Activated B cell treated with CpG ODN at 0.5 μM for 24 hours (primary cell): ENCODE results near the gene ALPK1. TPM values are rescaled to one million over a fixed set of nuclear protein-coding genes. Genes with fewer than 3 reads are reported as not detected.

Source experiments
- ATAC-seq: fragments of 200-7000 bp; cut with Tn5 transposase; one replicate; pipeline ENCODE4 v1.10.0; 2021; ENCODE audit warnings: low read depth, mild to moderate bottlenecking, moderate library complexity
- CTCF ChIA-PET: fragments of 350-600 bp; sonication (Branson Sonifier 250); formaldehyde crosslinking; loops from one replicate; lab custom pipeline; 2021; ENCODE audit warnings: antibody characterized with exemption; lab: Charles Lee
- POLR2A ChIA-PET: fragments of 350-600 bp; sonication (Branson Sonifier 250); formaldehyde crosslinking; loops from one replicate; lab custom pipeline; 2021; ENCODE audit warnings: antibody characterized with exemption; lab: Charles Lee
- DNase-seq: peaks from one replicate; pipeline ENCODE4 v3.0.0; 2022
- H3K27ac Mint-ChIP-seq: one replicate; pipeline ENCODE4 v1.8.0; 2020; ENCODE audit warnings: mixed read lengths
- H3K27me3 Mint-ChIP-seq: one replicate; pipeline ENCODE4 v1.8.0; 2021; ENCODE audit warnings: mixed read lengths
- H3K36me3 Mint-ChIP-seq: one replicate; pipeline ENCODE4 v1.8.0; 2021; ENCODE audit warnings: low read depth, mixed read lengths
- H3K4me1 Mint-ChIP-seq: one replicate; pipeline ENCODE4 v1.8.0; 2021; ENCODE audit warnings: mixed read lengths
- H3K4me3 Mint-ChIP-seq: one replicate; pipeline ENCODE4 v1.8.0; 2020; ENCODE audit warnings: mild to moderate bottlenecking, mixed read lengths
- H3K9me3 Mint-ChIP-seq: one replicate; pipeline ENCODE4 v1.8.0; 2020; ENCODE audit warnings: mixed read lengths
- CTCF ChIP-seq: fragments of 200-600 bp; IDR thresholded peaks from one replicate; pipeline ENCODE4 v1.8.0; 2022; ENCODE audit warnings: antibody characterized with exemption, mild to moderate bottlenecking
- intact Hi-C: fragments of 100-400 bp; cut with micrococcal nuclease; formaldehyde crosslinking; loops from one replicate; pipeline ENCODE4 v1.15.1; 2024
- total RNA-seq: library from RNA; stranded (reverse); gene quantifications from 2 replicates; pipeline ENCODE4 v1.2.3, GENCODE V29; 2022

The ALPK1 gene
- total RNA-seq, 1 donor from 2014 or later, result 26.7 TPM

GRCh38 chr4:112418092-112418491, 120.9 kb downstream of the ALPK1 start:
- ChIA-PET CTCF (no interaction called here), POLR2A (no interaction called here)
- no peak for TF ChIP-seq CTCF
- Mint-ChIP-seq H3K4me3 (no peak overlapping the region), H3K27ac (no peak overlapping the region), H3K4me1 (no peaks in the 10 kb centered on the region), H3K9me3 (peaks cover 5% of the 10 kb centered on the region), H3K36me3 (peaks cover 34% of the 10 kb centered on the region), H3K27me3 (no peaks in the 10 kb centered on the region)
- ATAC-seq, result no peak
- no peak for DNase-seq
- intact Hi-C loops, result no loop called here

DNA sequence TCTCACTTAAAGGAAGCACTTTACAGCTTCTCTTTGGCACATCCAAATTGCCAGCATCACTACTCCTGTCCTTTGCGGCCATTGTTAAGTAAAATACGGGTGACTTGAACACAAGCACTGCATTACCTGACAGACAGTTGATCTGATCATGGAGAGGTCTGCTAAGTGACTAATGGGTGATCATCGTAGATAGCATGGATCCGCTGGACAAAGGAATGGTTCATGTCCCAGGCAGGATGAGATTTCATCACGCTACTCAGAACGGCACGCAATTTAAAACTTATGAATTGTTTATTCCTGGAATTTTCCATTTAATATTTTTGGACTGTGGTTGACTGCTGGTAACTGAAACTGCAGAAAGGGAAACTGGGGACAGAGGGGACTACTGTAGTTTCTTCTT, 124.7 kb downstream of the ALPK1 start:
- Mint-ChIP-seq H3K27ac (no peak overlapping the region), H3K9me3 (no peaks in the 10 kb centered on the region), H3K4me1 (no peaks in the 10 kb centered on the region), H3K27me3 (no peaks in the 10 kb centered on the region), H3K36me3 (peaks cover 13% of the 10 kb centered on the region), H3K4me3 (no peak overlapping the region)
- intact Hi-C loops, result no loop called here
- no peak for ATAC-seq
- CTCF ChIA-PET, result no interaction called here
- TF ChIP-seq CTCF, result no peak
- POLR2A ChIA-PET, result no interaction called here
- DNase-seq, result no peak

- no peak overlapping the region for H3K27ac Mint-ChIP-seq
- ChIA-PET POLR2A (no interaction called here), CTCF (no interaction called here)
- DNase-seq (no peak), ATAC-seq (no peak)
- H3K9me3 Mint-ChIP-seq, result no peaks in the 10 kb centered on the region
- intact Hi-C loops, result no loop called here
- H3K36me3 Mint-ChIP-seq, result peaks cover 17% of the 10 kb centered on the region
- no peak for TF ChIP-seq CTCF
- H3K4me3 Mint-ChIP-seq, result no peak overlapping the region
- H3K27me3 Mint-ChIP-seq, result no peaks in the 10 kb centered on the region
- no peaks in the 10 kb centered on the region for H3K4me1 Mint-ChIP-seq
These were observed 125.5 kb downstream of the ALPK1 start for GRCh38 chr4:112422644-112423043.

- Mint-ChIP-seq H3K27ac (no peak overlapping the region), H3K9me3 (no peaks in the 10 kb centered on the region), H3K27me3 (no peaks in the 10 kb centered on the region), H3K36me3 (peaks cover 26% of the 10 kb centered on the region), H3K4me3 (no peak overlapping the region), H3K4me1 (no peaks in the 10 kb centered on the region)
- ATAC-seq (no peak), DNase-seq (no peak)
- ChIA-PET CTCF (no interaction called here), POLR2A (no interaction called here)
- no peak for TF ChIP-seq CTCF
- intact Hi-C loops, result no loop called here
These were observed 126.4 kb downstream of the ALPK1 start for GRCh38 chr4:112423591-112423990.

DNA sequence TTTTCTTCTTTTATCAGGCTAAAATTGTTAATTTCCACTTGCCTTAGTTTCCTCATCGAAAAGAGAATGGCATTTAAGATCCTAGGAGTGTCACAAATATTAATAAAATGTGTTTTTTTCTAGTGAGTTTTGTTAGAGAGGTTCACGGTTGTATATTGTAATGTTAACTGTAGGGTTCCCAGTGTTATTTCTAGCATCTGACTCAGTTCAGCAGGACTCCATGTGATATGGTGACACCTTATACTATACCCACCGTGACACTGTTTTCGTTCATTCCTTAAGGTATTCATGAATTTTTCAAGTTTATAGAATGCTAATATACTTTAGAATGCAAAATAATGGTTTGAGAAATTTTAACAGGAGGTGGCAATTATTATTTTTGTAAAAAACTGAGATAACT, 128.7 kb downstream of the ALPK1 start:
- TF ChIP-seq CTCF, result no peak
- H3K4me3 Mint-ChIP-seq, result no peak overlapping the region
- H3K27ac Mint-ChIP-seq, result no peak overlapping the region
- POLR2A ChIA-PET, result no interaction called here
- no peaks in the 10 kb centered on the region for H3K9me3 Mint-ChIP-seq
- peaks cover 40% of the 10 kb centered on the region for H3K36me3 Mint-ChIP-seq
- DNase-seq, result no peak
- no peaks in the 10 kb centered on the region for H3K4me1 Mint-ChIP-seq
- no peak for ATAC-seq
- CTCF ChIA-PET, result no interaction called here
- intact Hi-C loops, result no loop called here
- no peaks in the 10 kb centered on the region for H3K27me3 Mint-ChIP-seq
